Fibroblast of upper back skin (primary cell): ENCODE data around the gene WDR38.
A peak's percentile ranks its signal among the peaks of the same experiment; 100 is the strongest.

Source experiments
- DNase-seq: peaks from one replicate; pipeline ENCODE4 v3.0.0-alpha.2; 2013

WDR38 gene

GRCh38 chr9:124859803-124860581, 6.7 kb downstream of the WDR38 start:
- no peak for DNase-seq

GRCh38 chr9:124860582-124861341, 7.5 kb downstream of the WDR38 start:
- DNase-seq, result no peak

- peak; percentile 92 for DNase-seq
Observed at GRCh38 chr9:124861342-124862229, 8.3 kb downstream of the WDR38 start, which contains the start of the genes ARPC5L and RPL35. Gene ARPC5L, plus strand, starts transcription at chr9:124862130. Its CDS starts 7,161 bp downstream, at chr9:124869291. Gene RPL35, minus strand, starts transcription at chr9:124861957. Its CDS starts 45 bp downstream, at chr9:124861912.

GRCh38 chr9:124863371-124863871, 10.2 kb downstream of the WDR38 start:
- no peak for DNase-seq

GRCh38 chr9:124868511-124869465, 15.5 kb downstream of the WDR38 start:
- DNase-seq, result peak; percentile 79

GRCh38 chr9:124869466-124869985, 16.3 kb downstream of the WDR38 start:
- no peak for DNase-seq

- DNase-seq, result peak; percentile 49
Observed at GRCh38 chr9:124869986-124870560, 16.8 kb downstream of the WDR38 start.

- no peak for DNase-seq
Observed at GRCh38 chr9:124870723-124871122, 17.5 kb downstream of the WDR38 start.

- DNase-seq, result no peak
Observed at GRCh38 chr9:124871156-124871561, 17.9 kb downstream of the WDR38 start.

- DNase-seq, result no peak
Observed at GRCh38 chr9:124873664-124874063, 20.4 kb downstream of the WDR38 start.

- DNase-seq, result no peak
Observed at GRCh38 chr9:124875501-124875900, 22.2 kb downstream of the WDR38 start.

GRCh38 chr9:124877021-124877782, 23.9 kb downstream of the WDR38 start:
- no peak for DNase-seq

- no peak for DNase-seq
Observed at GRCh38 chr9:124878021-124878420, 24.8 kb downstream of the WDR38 start.

- DNase-seq, result no peak
Observed at GRCh38 chr9:124878518-124878917, 25.3 kb downstream of the WDR38 start.

GRCh38 chr9:124879226-124879625, 26.0 kb downstream of the WDR38 start:
- DNase-seq, result no peak

GRCh38 chr9:124880501-124880900, 27.2 kb downstream of the WDR38 start:
- DNase-seq, result no peak

- DNase-seq, result no peak
Observed at GRCh38 chr9:124881138-124881743, 28.0 kb downstream of the WDR38 start.

- DNase-seq, result no peak
Observed at GRCh38 chr9:124882231-124882630, 29.0 kb downstream of the WDR38 start.

GRCh38 chr9:124884376-124884775, 31.1 kb downstream of the WDR38 start:
- DNase-seq, result peak; percentile 14

GRCh38 chr9:124885551-124885950, 32.3 kb downstream of the WDR38 start:
- DNase-seq, result no peak
